GM13976 (cell line): Measurements from ENCODE around the gene RYR1.
A peak's percentile ranks its signal among the peaks of the same experiment; 100 is the strongest.

Experiments
- DNase-seq: peaks from one replicate; pipeline ENCODE4 v3.0.0; 2012; ENCODE audit warnings: low spot score
- CTCF ChIP-seq: IDR thresholded peaks from 2 replicates; pipeline ENCODE4 v1.5.1; 2012; ENCODE audit warnings: borderline replicate concordance, mild to moderate bottlenecking; ENCODE audit not compliant: insufficient read depth; ENCODE audit errors: extremely low read depth, missing control alignments, control extremely low read depth
- in situ Hi-C: fragments of 300-500 bp; cut with MboI; formaldehyde crosslinking; loops from one replicate; pipeline ENCODE4 v1.12.0; 2022; ENCODE audit warnings: low sequenced_read_pairs, mixed read lengths, inconsistent platforms; ENCODE audit not compliant: unreplicated experiment

RYR1 gene

GRCh38 chr19:38386971-38387549 lies 46.4 kb upstream of the RYR1 start:
- in situ Hi-C loops: no loop called here
- DNase-seq: no peak
- no peak for TF ChIP-seq CTCF

- no peak for TF ChIP-seq CTCF
- in situ Hi-C loops: no loop called here
- DNase-seq: peak; percentile 92
Observed at GRCh38 chr19:38387550-38388348, 45.7 kb upstream of the RYR1 start, which contains the start of gene GGN. Gene GGN, minus strand, starts transcription at chr19:38388034. Its CDS starts 773 bp downstream, at chr19:38387261.

- TF ChIP-seq CTCF: no peak
- in situ Hi-C loops: no loop called here
- peak; percentile 42 for DNase-seq
Observed at GRCh38 chr19:38388349-38389100, 45.0 kb upstream of the RYR1 start, which contains the start of gene SPRED3. Gene SPRED3, plus strand, starts transcription at chr19:38388697. Its CDS starts 1,606 bp downstream, at chr19:38390303.

GRCh38 chr19:38389101-38389925 lies 44.2 kb upstream of the RYR1 start:
- in situ Hi-C loops: no loop called here
- DNase-seq: peak; percentile 37
- no peak for TF ChIP-seq CTCF

- in situ Hi-C loops: no loop called here
- no peak for TF ChIP-seq CTCF
- DNase-seq: no peak
Observed at GRCh38 chr19:38389957-38390924, 43.2 kb upstream of the RYR1 start.
